GM10248 (cell line): ENCODE data around the gene RASAL2.

Experiments
- CTCF ChIA-PET: fragments of 300-600 bp; sonication (Branson Sonifier 250); formaldehyde crosslinking; extraction: SDS; loops from one replicate; lab custom pipeline; 2021; ENCODE audit warnings: antibody characterized with exemption; lab: Yijun Ruan, JAX
- POLR2A ChIA-PET: fragments of 350-650 bp; sonication (Branson Sonifier 250); formaldehyde crosslinking; extraction: SDS; loops from one replicate; lab custom pipeline; 2020; ENCODE audit warnings: antibody characterized with exemption; lab: Yijun Ruan, JAX
- DNase-seq: peaks from one replicate; pipeline ENCODE4 v3.0.0; 2012; ENCODE audit errors: extremely low spot score
- CTCF ChIP-seq: IDR thresholded peaks from 2 replicates; pipeline ENCODE4 v1.5.1; 2012; ENCODE audit warnings: mild to moderate bottlenecking, low read depth; ENCODE audit errors: extremely low read depth, missing control alignments, control extremely low read depth

RASAL2 gene

GRCh38 chr1:178146436-178146835 lies 52.5 kb downstream of the RASAL2 start:
- ChIA-PET POLR2A (no interaction called here), CTCF (interaction anchor here (1.2 to 2.6 kb wide), 2 partner anchors 11 to 13 kb away, joined by 3 to 7 read pairs; no protein-coding TSS in a partner anchor)
- no peak for DNase-seq
- TF ChIP-seq CTCF = no peak

GRCh38 chr1:178150610-178151009 lies 56.7 kb downstream of the RASAL2 start:
- no peak for TF ChIP-seq CTCF
- ChIA-PET POLR2A (no interaction called here), CTCF (interaction anchor here (1.0 kb wide), 1 partner anchor 10 kb away, joined by 3 read pairs; no protein-coding TSS in a partner anchor)
- DNase-seq = no peak

GRCh38 chr1:178151831-178152230 lies 57.9 kb downstream of the RASAL2 start:
- ChIA-PET CTCF (interaction anchor here (0.9 to 1.8 kb wide), 2 partner anchors 14 to 43 kb away, joined by 3 to 4 read pairs; no protein-coding TSS in a partner anchor), POLR2A (no interaction called here)
- no peak for TF ChIP-seq CTCF
- DNase-seq = no peak

- TF ChIP-seq CTCF = no peak
- ChIA-PET POLR2A (no interaction called here), CTCF (interaction anchor here (1.0 kb wide), 1 partner anchor 123 kb away, joined by 3 read pairs; no protein-coding TSS in a partner anchor)
- no peak for DNase-seq
These were observed 61.8 kb downstream of the RASAL2 start for GRCh38 chr1:178155481-178156255.

GRCh38 chr1:178160736-178161475 lies 67.0 kb downstream of the RASAL2 start:
- CTCF ChIA-PET = no interaction called here
- TF ChIP-seq CTCF = no peak
- POLR2A ChIA-PET = no interaction called here
- no peak for DNase-seq

- no peak for TF ChIP-seq CTCF
- ChIA-PET POLR2A (no interaction called here), CTCF (no interaction called here)
- no peak for DNase-seq
These were observed 67.6 kb downstream of the RASAL2 start for GRCh38 chr1:178161516-178161915.
